ENCODE measurements around the gene SLC38A7. TPM values are rescaled to one million over a fixed set of nuclear protein-coding genes. Genes with fewer than 3 reads are reported as not detected.

Gene SLC38A7
- total and polyA plus RNA-seq, 2 of the 13 experiments (the other 11 are each of a cell fraction or from before 2014, with no cell fraction given), result 13.2 to 14.1 TPM

- TF ChIP-seq PCBP1 (IDR thresholded peaks at IDR 0.05; ENCODE audit: borderline replicate concordance, low read depth, low read length) (no peak), ZHX1 (CRISPR knock-in tag; IDR thresholded peaks at IDR 0.05; ENCODE audit: low read depth) (no peak), THYN1 (CRISPR knock-in tag; IDR thresholded peaks at IDR 0.05; ENCODE audit: borderline replicate concordance, low read depth) (no peak), ZNF296 (CRISPR knock-in tag; conservative IDR thresholded peaks at IDR 0.05) (no peak), MTERF4 (CRISPR knock-in tag; IDR thresholded peaks at IDR 0.05) (no peak), ZNF460 (CRISPR knock-in tag; IDR thresholded peaks at IDR 0.05; ENCODE audit: borderline replicate concordance) (no peak), ARID4A (CRISPR knock-in tag; IDR thresholded peaks at IDR 0.05; ENCODE audit: borderline replicate concordance) (peak; percentile 38; the same call in 1 of the 2 replicates), ZFP90 (CRISPR knock-in tag; IDR thresholded peaks at IDR 0.05; ENCODE audit: borderline replicate concordance) (no peak), RFX5 (IDR thresholded peaks at IDR 0.05; ENCODE audit: low read depth, low read length) (no peak), IRF9 (CRISPR knock-in tag; IDR thresholded peaks at IDR 0.05; ENCODE audit: borderline replicate concordance) (no peak)
Observed at GRCh38 chr16:58654560-58655214, 29.9 kb downstream of the SLC38A7 start (continued).

Data from HepG2 (cell line).